ENCODE results near the gene KLF7. TPM values are rescaled to one million over a fixed set of nuclear protein-coding genes. Genes with fewer than 3 reads are reported as not detected.
"Not testable (repeated sequence)": the region's sequence is repeated elsewhere in the genome, so short reads cannot be mapped to it uniquely, and the experiment has no call there.

Gene KLF7
- total and polyA plus RNA-seq, 2 donors: 15.1 to 30.3 TPM

- whole genome bisulfite sequencing: 58% methylated on average over 3 of the region's 8 CpGs
- not testable (repeated sequence) for H3K27ac ChIP-seq (ENCODE audit: low read depth); H3K4me3 ChIP-seq (ENCODE audit: low read depth, low read length); H3K4me1 ChIP-seq (ENCODE audit: insufficient read depth); DNase-seq (ENCODE audit: extremely low spot score); H3K36me3 ChIP-seq (ENCODE audit: insufficient read depth)
These were observed 128.7 kb downstream of the KLF7 start for GRCh38 chr2:207037023-207037422.

GRCh38 chr2:207035875-207036274 is 129.9 kb downstream of the KLF7 start:
- Histone ChIP-seq H3K4me3 (ENCODE audit: low read depth, low read length) (no peak overlapping the region), H3K4me1 (ENCODE audit: insufficient read depth) (no peaks in the 10 kb centered on the region), H3K27ac (ENCODE audit: low read depth) (no peak overlapping the region), H3K36me3 (ENCODE audit: insufficient read depth) (no peaks in the 10 kb centered on the region)
- DNase-seq (ENCODE audit: extremely low spot score): no peak
- WGBS: 56% methylated on average over 2 of the region's 2 CpGs

- 83% methylated on average over 2 of the region's 2 CpGs for WGBS
- Histone ChIP-seq H3K4me1 (ENCODE audit: insufficient read depth) (no peaks in the 10 kb centered on the region), H3K4me3 (ENCODE audit: low read depth, low read length) (no peak overlapping the region), H3K36me3 (ENCODE audit: insufficient read depth) (no peaks in the 10 kb centered on the region), H3K27ac (ENCODE audit: low read depth) (no peak overlapping the region)
- DNase-seq (ENCODE audit: extremely low spot score): no peak
These were observed 133.3 kb downstream of the KLF7 start for GRCh38 chr2:207032490-207032889.

Small RNAs within 50 kb of the gene (small RNA-seq; reads per million reads assigned to genes)
- gene MIR2355 (2.0 reads per million, percentile 86 among the genes with 10 or more reads in this experiment), gene MIR7845 (not detected)

Other genes starting within 250 kb of the KLF7 start
- gene CPO, start 226.4 kb downstream of the KLF7 start, total RNA-seq: 0.53 TPM
- 0.35 TPM for gene CPO, start 226.4 kb downstream of the KLF7 start, polyA plus RNA-seq